Measurements from ENCODE around the gene CYP2C19.

DNA sequence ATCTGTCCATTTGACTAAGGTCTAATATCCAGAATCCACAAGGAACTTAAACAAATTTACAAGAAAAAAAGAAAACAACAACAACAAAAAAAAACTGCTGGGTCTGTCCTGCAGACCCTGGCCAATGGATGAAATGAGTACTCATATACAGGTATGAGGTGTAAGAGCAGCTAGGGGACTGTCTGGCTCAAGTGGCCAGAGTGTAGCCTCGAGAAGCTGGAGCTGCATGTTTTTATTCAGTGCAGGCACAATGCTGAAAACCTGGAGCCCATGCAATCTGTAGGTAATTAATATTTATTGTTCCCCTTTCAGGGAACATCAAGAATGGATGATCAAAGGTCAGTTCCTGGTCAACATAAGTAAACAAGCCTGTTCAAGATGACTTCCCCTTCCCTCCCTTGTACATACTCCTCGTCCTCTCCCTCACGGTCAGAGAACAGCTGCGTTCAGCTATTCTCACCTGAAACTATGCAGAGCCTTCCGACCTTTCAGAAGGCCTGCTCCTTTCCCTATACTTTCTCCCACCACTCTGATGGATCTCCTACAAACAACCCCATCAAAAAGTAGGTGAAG is 15.5 kb downstream of the CYP2C19 start:
- TF ChIP-seq CTCF (IDR thresholded peaks at IDR 0.05), result no peak
- no peak for TF ChIP-seq POLR2A (IDR thresholded peaks at IDR 0.05)
- TF ChIP-seq POLR2AphosphoS5 (IDR thresholded peaks at IDR 0.05), result no peak
- TF ChIP-seq EP300 (IDR thresholded peaks at IDR 0.05), result no peak

All from stomach (tissue), 4 donors.